ENCODE results near the gene SPRED3.
"Not testable (repeated sequence)": the region's sequence is repeated elsewhere in the genome, so short reads cannot be mapped to it uniquely, and the experiment has no call there.

Gene SPRED3

GRCh38 chr19:38388349-38389100 lies at the start of gene SPRED3:
Gene SPRED3 (plus strand): TSS chr19:38388697. CDS start chr19:38390303, 1,606 bp downstream.
- no peak for DNase-seq (ENCODE audit: low read depth in 2 of 2)

GRCh38 chr19:38339011-38339410 lies 49.5 kb upstream of the SPRED3 start:
- DNase-seq (ENCODE audit: low read depth in 2 of 2) = not testable (repeated sequence)

DNA sequence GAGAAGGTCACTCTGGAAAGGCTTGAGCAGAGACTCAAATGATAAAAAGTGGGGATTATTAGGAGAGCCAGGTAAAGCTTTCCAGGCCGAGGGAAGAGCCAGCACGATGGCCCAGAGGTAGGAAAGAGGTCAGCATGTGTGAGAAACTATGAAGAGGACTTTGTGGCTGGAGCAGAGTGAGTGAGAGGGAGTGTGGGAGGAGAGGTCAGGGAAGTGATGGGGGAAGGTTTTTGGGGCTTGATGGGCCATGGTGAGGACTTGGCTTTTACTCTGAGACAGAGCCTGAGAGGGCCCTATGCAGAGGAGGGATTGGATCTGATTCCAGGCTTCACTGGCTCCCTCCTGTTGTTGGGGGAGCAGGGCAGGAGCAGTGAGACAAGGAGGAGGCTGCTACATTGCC lies 47.6 kb upstream of the SPRED3 start:
- DNase-seq (ENCODE audit: low read depth in 2 of 2) = no peak

GRCh38 chr19:38346837-38347236 lies 41.7 kb upstream of the SPRED3 start:
- no peak for DNase-seq (ENCODE audit: low read depth in 2 of 2)

DNA sequence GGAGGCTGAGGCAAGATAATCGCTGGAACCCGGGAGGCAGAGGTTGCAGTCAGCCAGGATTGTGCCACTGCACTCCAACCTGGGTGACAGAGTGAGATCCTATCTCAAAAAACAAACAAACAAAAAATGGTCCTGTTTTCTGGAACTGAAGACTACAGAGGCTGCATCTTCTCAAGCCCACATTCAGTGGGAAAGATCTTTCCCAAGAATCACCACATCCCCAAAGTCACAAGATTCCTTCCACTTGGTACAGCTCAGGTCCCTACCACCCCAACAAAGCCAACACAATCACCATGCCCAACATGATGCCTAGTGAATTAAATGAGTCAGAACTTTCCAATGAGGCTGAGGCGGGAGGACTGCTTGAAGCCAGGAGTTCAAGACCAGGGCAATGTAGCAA lies 37.6 kb upstream of the SPRED3 start:
- DNase-seq (ENCODE audit: low read depth in 2 of 2) = no peak

DNA sequence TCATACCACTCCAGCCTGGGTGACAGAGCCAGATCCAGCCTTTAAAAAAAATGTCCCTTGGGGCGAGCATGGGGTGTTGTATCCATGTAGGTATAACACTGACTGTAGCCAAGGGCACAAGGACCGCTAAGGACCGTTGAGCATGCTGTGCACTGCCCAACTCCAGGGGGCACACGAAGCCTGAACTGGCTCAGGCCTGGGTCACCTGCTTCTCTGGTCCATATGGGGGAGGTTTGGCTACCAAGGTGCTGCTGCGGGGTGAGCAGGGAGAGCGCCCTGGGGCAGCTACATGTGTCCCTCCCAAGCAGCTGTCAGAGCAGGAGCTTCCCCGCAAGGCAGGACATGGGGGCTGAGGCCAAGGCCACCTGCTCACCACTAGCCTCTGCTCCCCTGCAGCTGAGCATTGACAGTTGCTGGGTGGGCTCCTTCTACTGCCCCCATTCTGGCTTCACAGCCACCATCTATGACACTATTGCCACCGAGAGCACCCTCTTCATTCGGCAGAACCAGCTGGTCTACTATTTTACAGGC lies 36.6 kb upstream of the SPRED3 start:
- no peak for DNase-seq (ENCODE audit: low read depth in 2 of 2)

DNA sequence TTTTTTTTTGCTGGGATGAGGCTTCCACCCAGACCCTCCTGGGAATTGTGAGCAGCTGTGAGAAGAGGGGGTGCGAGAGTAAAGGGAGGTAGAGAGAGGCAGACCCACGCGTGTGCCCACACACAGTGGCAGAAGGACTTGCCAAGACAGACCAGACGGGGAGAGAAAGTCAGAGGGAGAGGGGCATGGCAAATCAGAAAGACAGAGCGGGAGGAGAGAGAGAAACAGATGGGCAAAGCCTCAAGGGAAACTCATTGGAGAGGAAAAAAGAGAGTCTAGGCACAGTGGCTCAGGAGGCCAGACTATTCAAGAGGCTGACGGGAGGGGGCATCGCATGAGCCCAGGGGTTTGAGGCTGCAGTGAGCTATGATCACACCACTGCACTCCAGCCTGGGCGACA lies 35.9 kb upstream of the SPRED3 start:
- no peak for DNase-seq (ENCODE audit: low read depth in 2 of 2)

DNA sequence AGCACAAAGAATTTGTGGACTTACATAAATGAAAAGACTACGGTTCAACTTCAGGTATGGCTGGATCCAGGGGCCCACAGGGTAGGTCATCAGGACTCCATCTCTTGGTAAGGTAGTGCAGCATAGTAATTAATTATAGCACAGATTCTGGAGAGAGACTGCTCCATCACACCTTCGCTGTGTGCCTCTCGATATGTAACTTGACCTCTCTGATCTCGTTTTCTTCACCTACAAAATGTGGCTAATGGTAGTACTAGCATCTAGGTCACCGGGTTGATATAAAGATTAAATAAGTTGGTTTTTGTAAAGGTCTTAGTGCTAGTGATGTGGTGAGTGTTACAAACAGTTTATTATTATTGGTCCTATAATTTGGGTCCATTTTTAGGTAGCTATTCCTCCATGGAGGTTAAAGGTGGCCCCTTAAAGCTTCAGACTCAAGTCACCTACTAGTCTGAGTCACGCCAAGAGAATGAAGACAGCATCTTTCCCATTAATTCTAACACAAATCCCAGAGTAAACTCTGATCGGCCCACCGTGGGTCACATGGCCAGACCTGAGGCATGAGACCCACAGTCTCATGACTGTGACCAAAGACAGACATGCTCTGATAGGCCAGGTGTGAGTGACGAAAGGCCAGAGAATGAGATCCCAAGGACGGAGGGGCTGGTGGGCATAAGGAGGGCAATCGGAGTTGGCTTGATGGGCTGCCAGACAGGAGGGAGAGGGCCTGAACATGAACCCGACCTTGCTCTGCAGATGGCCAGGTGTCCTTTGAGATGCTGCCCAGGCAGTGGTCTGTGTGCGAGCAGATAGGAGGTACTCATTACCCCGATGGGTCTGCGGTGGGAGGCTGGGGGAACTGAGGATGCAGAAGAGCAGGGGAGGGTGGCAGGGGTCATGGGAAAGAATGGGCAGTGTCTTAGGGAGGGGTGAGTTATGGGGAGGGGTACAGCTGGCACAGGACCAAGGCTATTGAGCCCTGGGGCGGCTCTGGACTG lies 32.5 kb upstream of the SPRED3 start:
- DNase-seq (ENCODE audit: low read depth in 2 of 2) = no peak

GRCh38 chr19:38358071-38358470 lies 30.4 kb upstream of the SPRED3 start:
- no peak for DNase-seq (ENCODE audit: low read depth in 2 of 2)

DNA sequence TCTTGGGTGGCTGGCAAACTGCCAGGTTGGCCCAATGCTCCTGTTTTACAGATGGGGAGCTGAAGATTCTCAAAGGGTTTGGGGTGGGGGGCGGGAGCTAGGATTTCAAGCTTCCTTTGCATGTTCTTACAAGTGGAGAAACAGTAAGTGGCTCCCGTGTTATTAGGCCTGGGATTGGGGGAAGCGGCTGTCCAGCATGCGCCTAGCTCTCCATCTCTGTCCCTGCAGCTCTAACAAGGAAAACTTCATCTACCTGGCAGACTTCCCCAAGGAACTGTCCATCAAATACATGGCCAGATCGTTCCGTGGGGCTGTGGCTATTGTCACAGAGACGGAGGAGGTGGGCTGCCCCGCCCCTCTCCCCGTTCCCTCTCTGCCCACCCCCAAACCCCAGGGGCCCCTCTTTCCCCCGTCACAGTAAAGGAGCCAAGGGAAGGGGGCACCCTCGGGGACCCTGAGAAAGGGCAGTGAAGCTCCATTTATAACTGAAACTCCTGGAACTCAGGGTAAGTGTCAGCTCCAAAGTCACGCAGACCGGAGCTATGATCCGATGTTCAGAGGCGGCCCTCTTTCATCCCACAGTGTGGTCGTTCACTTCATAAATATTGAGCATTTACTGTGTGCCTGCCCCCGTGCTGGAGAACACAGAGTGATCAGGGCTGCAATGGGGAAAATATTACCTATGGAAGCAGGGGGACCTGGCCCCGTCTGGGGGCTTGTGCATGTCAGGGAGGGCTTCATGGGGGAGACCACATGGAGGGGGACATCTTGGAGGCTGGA lies 29.1 kb upstream of the SPRED3 start:
- no peak for DNase-seq (ENCODE audit: low read depth in 2 of 2)

DNA sequence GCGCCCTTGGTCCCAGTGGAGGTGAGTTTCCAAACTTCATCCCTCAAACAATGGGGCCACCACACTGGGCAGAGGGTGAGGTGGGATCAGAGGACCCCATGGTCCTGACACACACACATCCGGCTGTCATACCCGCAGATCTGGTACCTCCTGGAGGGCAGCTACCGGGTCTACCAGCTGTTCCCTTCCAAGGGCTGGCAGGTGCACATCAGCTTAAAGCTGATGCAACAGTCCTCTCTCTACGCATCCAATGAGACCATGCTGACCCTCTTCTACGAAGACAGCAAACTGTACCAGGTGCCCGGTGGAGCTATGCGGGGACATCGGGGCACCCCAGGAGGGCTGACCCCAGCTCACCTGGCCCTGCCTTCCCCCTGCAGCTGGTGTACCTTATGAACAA lies 28.1 kb upstream of the SPRED3 start:
- no peak for DNase-seq (ENCODE audit: low read depth in 2 of 2)

- DNase-seq (ENCODE audit: low read depth in 2 of 2) = no peak
Observed at GRCh38 chr19:38360839-38361631, 27.5 kb upstream of the SPRED3 start.

- peak; percentile 37 to 60 for DNase-seq (ENCODE audit: low read depth in 2 of 2)
Observed at GRCh38 chr19:38361633-38362075, 26.8 kb upstream of the SPRED3 start.

DNA sequence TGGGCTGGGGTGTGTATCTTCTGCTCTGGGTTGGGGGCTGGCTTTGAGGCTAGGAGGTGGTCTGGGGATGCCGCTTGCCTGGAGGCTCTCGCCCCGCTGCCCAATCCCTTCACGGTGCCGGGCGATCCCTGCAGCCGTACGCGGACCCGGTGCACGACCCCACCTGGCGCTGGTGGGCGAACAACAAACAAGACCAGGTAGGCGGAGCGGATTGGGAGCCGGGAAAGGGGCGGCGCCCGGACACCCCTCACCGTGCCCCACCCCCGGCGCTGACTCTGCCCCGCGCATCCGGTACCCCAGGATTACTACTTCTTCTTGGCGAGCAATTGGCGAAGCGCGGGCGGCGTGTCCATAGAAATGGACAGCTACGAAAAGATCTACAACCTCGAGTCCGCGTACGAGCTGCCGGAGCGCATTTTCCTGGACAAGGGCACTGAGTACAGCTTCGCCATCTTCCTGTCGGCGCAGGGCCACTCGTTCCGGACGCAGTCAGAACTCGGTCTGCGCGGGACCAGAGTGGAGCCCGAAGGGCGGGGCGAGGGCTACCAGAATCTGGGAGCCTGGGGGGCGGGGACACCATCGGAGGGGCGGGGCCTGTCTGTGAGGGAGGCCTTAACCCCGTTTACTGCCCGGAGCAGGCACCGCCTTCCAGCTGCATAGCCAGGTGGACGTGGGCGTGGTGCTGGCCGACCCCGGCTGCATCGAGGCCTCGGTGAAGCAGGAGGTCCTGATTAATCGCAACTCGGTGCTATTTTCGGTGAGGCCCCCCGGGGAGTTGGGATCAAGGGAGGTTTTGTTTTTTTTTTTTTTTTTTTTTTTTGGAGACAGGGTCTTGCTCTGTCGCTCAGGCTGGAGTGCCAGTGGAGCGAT lies 26.2 kb upstream of the SPRED3 start:
- DNase-seq (ENCODE audit: low read depth in 2 of 2) = peak; percentile 52 to 68

DNA sequence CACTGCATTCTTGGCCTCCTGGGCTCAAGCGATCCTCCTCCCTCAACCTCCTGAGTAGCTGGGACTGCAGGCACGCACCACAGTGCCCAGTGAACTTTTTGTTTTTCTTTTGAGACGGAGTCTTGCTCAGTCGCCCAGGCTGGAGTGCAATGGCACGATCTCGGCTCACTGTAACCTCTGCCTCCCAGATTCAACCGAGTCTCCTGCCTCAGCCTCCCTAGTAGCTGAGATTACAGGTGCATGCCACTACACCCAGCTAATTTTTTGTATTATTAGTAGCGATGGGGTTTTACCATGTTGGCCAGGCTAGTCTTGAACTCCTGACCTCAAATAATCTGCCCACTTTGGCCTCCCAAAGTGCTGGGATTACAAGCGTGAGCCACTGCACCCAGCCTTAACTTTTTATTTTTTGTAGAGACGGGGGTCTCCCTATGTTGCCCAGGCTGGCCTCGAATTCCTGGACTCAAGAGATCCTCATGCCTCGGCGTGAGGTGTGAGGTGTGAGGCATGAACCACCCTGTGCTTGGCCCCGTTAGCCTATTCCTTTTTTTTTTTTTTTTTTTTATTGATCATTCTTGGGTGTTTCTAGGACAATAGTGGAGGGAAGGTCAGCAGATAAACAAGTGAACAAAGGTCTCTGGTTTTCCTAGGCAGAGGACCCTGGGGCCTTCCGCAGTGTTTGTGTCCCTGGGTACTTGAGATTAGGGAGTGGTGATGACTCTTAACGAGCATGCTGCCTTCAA lies 25.4 kb upstream of the SPRED3 start:
- not testable (repeated sequence) for DNase-seq (ENCODE audit: low read depth in 2 of 2)

DNA sequence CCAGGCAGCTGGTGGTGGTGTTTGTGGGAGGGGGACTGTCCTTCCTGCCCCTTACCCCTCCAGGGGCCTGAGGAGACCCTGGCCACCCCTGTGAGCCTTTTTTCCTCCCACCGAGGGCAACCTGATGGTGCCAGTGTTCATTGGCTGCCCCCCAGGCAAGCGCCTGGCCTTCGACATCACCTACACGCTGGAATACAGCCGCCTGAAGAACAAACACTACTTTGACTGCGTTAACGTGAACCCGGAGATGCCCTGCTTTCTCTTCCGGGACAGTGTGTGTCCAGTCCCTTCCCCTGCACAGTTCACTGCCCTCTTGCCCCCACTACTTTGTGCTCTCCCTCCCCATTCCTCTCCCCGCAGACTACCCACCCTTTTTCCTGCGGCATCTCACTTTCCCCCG lies 21.5 kb upstream of the SPRED3 start:
- DNase-seq (ENCODE audit: low read depth in 2 of 2) = no peak

- no peak for DNase-seq (ENCODE audit: low read depth in 2 of 2)
Observed at GRCh38 chr19:38369584-38369983, 18.9 kb upstream of the SPRED3 start.

- DNase-seq (ENCODE audit: low read depth in 2 of 2) = no peak
Observed at GRCh38 chr19:38370299-38370698, 18.2 kb upstream of the SPRED3 start.

- no peak for DNase-seq (ENCODE audit: low read depth in 2 of 2)
Observed at GRCh38 chr19:38371081-38371480, 17.4 kb upstream of the SPRED3 start.

Data from stimulated activated CD4-positive, alpha-beta T cell treated with anti-CD3 and anti-CD28 coated beads, Interleukin-1b, Interleukin-23, amount 100 ng/mL, for 4 hours (primary cell).